GM21786 (cell line): ENCODE results near the gene TDO2.
"Not testable (repeated sequence)": the region's sequence is repeated elsewhere in the genome, so short reads cannot be mapped to it uniquely, and the experiment has no call there.

Experiments
- ATAC-seq: cut with Tn5 transposase; IDR thresholded peaks from one replicate; pipeline ENCODE4 v1.9.1; 2021; ENCODE audit not compliant: unreplicated experiment

Gene TDO2

DNA sequence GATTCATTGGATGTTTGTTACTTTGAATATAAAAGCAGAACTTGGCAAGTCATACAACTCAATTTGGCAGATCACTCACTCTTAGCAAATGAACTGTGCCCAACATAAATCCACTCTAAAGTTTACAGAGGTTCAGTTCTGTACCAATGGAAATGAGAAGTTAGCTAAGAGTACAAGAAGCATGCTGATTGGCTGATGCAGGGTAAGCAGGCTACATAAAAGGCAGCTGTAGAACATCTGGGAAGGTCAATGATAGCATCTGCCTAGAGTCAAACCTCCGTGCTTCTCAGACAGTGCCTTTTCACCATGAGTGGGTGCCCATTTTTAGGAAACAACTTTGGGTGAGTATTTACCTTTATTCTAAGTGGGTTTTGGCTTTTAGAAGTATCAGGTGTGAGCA is at the start of gene TDO2:
Gene TDO2, plus strand, starts transcription at position 244 of the 400 bp plus-strand sequence. Its CDS starts 63 bp downstream, at position 307.
- no peak for ATAC-seq

DNA sequence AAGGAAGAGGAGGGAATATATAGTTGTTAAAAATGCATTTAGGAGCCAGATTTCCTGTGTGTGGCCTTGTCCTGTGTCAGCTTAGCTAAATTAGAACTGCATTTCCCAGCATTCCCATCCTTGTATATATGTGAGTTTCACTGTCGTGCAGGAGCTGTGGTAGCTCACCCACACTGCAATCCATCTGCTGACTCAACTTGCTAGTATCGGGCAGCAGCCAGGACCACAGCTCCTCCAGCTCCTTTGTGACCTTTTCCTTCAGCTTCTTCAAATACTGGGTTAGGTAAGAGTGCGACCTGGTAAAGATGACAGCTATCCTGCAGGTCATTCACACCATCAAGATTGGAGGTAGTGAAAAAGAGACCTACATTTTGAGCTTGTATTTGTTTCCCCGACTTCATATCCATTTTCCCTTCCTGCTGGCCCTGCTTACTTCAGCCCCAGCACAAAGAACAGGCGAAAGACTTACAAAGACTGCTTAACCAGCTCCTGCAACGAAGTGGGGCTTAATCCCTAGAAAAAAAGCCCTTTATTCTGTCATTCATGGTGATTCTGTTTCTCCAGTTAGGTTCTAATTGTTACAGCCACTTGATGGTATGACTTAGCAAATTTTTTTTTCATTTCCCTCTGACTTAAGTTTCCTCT is 48.8 kb upstream of the TDO2 start:
- ATAC-seq: peak; percentile 50

- no peak for ATAC-seq
These were observed 47.6 kb upstream of the TDO2 start for GRCh38 chr4:155855897-155856296.

DNA sequence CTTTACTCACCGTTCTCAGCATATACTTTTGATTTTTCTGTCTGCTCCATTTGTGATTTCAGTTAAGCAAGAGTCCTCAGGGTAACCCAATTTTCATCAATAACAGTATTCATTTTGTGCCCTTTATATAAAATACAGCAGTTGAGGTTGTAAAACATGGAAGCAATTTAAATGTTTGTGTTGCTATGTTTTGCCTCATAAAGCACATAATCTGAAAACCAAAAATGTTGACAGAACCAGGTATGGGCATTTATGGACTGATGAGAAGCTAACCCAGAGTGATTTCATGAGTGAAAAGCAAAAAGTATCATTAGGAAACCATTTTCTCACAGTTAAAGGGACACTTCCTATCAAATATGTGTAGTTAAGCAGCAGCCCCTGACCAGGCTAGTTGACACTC is 37.3 kb upstream of the TDO2 start, which contains the start of gene ASIC5:
Gene ASIC5, minus strand, starts transcription at position 101 of the 400 bp plus-strand sequence. Its CDS starts 51 bp downstream, at position 50.
- ATAC-seq: no peak

DNA sequence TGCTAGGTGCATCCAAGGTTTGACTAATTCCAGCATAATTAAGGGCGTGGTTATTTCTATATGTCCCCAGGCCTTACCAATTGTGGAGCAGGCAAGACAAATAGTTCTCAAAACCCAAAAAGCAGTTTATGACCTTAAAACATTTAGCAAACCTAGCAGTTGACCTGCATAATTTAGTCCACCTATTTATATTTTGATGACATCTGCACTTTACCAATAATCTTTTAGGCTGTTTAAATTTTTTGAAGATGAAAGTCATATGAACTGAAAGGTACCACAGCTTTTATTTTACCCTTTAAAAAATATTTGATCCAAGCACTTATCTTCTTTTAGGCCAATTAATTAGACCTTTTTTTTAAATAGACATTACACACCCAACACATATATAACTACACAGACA is 27.6 kb upstream of the TDO2 start:
- no peak for ATAC-seq

DNA sequence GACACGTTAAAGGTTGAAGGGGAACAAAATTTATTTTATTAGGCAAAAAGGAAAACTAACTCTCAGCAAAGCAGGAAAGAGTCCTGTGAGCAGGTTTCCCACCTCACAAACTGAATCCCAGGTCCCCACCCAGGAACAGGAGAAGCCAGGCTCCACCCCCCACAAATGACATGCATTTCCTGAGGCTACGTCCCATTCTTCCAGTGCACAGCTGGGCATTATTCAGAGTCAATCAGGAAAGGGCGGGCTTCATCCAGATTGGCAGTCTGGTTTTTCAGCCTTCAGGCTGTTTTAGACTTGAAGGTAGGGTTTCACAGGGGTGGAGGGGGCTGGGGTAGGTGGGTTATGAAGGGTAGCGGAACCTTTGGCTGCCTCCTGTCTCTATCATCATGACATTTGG is 25.5 kb upstream of the TDO2 start:
- no peak for ATAC-seq

GRCh38 chr4:155878611-155879010 is 24.9 kb upstream of the TDO2 start:
- peak; percentile 63 for ATAC-seq

DNA sequence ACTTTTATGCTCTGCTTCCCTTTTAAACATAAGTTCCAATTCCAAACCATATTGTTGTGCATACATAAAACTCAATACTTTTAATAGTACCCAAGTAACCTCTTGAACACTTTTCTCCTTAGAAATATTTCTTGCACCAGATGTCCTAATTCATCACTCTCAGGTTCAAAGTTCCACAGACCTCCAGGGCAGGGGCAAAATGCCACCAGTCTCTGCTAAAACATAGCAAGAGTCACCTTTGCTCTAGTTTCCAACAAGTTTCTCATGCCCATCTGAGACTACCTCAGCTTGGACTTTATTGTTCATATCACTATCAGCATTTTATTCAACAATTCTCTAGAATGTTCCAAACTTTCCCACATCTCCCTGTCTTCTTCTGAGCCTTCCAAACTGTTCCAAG is 23.7 kb upstream of the TDO2 start:
- ATAC-seq: no peak

DNA sequence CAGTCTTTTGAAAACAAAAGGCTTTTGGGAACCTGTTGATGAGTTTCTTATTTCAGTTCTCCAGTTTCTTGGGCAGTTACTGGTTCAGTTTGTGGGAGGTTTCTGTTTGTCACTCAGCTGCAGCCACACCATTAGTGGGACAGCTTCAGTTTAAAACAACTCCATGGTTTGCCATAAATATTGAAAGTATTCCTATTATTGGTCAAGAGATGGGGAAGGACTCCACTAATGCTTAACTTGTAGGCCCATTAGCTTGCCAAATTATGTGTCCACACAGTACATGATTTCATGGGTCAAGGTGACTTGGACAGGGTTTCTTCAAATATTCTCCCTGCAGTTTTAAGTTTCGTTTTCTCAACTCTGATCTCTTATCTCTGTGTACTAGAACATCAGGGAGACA is 21.9 kb upstream of the TDO2 start:
- peak; percentile 56 for ATAC-seq

- no peak for ATAC-seq
These were observed 19.6 kb upstream of the TDO2 start for GRCh38 chr4:155883895-155884294.

DNA sequence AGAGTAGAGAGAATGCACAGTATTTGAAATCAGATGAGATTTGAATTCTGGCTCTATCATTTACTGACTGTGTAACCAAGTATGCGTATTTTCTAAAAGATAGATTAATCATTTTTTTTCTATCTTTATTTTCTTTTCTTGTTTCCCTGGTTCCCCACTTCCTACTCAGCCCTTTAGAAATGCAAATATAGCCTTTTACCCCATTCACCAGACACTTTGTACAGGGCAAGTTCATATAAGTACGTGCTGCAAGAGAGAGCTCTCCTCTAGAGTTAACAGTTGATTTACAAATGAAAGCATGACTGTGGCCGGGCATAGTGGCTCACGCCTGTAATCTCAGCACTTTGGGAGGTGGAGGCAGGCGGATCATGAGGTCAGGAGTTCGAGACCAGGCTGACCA is 17.8 kb upstream of the TDO2 start:
- no peak for ATAC-seq

GRCh38 chr4:155887045-155887444 is 16.5 kb upstream of the TDO2 start:
- no peak for ATAC-seq

DNA sequence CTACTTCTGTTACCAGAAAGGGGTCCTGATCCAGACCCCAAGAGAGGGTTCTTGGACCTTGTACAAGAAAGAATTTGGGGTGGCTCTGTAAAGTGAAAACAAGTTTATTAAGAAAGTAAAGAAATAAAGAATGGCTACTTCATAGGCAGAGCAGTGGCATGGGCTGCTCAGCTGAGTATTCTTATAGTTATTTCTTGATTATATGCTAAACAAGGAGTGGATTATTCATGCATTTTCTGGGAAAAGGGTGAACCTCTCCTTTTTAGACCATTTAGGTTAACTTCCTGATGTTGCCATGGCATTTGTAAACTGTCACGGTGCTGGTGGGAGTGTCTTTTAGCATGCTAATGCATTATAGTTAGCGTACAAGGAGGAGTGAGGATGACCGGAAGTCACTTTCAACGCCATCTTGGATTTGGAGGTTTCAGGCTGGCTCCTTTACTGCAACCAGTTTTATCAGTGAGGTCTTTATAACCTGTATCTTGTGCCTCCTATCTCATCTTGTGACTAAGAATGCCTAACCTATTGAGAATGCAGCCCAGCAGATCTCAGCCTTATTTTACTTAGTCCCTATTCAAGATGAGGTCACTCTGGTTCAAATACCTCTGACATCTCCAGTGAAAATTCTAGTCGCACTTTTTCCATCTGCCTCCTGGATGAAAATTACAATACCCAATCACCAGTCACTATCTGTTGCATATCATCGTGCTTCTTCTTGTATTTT is 15.5 kb upstream of the TDO2 start:
- ATAC-seq: no peak

- ATAC-seq: peak; percentile 99
These were observed 14.3 kb upstream of the TDO2 start for GRCh38 chr4:155889031-155889793.

- no peak for ATAC-seq
These were observed 13.6 kb upstream of the TDO2 start for GRCh38 chr4:155889946-155890345.

DNA sequence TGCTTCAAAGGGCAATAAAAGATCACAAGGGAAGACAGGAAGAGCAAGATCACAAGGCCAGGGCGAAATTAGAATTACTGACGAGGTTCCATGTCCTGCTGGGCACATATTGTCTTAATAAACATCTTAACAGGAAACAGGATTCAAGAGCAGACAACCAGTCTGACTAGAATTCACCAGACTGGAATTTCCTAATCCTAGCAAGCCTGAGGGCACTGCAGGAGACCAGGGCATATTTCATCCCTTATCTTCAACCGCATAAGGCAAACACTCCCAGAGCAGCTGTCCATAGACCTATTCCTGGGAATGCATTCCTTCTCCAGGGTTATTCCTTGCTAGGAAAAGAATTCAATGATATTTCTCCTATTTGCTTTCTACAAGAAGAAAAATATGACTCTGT is 12.4 kb upstream of the TDO2 start:
- no peak for ATAC-seq

DNA sequence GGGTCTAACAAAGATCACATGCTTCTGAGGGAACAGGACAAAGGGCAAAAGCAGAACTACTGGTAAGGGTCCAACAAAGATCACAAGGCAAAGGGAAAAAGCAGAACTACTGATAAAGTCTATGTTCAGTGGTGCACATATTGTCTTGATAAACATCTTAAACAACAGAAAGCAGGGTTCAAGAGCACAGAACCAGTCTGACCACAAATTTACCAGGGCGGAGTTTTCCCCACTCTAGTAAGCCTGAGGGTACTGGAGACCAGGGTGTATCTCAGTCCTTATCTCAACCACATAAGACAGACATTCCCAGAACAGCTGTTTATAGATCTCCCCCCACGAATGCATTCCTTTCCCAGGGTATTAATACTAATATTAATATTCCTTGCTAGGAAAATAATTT is 5.1 kb upstream of the TDO2 start:
- ATAC-seq: not testable (repeated sequence)

DNA sequence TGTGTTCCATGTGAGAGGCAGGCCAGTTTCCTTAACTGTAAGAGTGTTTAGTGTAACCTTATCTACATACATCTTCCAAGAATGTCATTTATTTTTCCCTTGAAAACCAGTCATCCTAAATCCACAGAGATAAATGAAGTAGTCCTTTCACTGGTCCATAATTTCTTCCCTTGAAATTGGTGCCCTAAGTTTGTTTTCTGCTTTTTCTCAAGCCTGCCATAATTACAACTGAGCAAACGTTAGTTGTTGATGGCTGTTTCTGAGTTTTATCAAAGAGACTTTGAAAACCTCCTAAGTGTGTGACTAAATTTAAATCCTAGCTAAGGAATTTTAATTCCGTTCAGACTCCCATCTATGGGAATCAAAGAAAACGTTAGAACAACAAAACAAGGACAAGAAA is 3.6 kb upstream of the TDO2 start:
- ATAC-seq: no peak

- no peak for ATAC-seq
These were observed 3.1 kb upstream of the TDO2 start for GRCh38 chr4:155900381-155900780.

DNA sequence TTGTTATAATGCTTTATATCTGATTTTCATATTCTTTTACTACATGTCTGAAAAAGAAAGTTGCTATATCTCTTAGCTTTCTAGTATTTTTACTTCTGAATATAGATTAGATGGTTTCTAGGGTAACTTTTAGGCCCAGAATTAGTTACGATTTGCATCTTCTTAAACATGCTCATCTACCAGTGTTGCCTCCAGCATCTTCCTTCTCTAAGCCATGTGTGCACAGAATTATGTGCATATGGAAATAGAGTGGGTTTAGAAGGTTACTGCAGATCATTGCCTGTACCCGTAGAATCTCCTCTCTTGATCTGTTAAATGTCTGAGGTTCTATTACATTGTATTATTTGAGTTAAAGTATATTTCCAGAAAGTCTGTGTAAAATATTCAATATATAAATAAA is 2.5 kb upstream of the TDO2 start:
- ATAC-seq: no peak

DNA sequence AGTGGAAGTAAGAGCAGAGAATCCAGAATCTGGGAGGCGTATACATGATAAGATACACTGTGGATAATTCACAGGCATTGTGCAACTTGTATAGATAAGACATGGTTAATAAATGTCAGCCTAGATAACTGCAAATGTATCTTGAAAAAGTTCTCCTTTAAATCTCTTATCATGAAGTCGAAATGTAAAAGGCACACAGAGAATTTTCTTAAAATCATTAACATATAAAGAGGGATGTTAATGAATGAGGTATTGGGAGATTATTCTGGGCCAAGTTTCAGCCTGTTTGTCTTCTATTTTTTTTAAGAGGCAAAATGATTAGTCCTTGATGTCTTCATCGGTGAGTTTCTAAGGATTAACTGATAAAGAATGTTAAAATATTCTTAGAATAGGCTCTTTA is 835 bp downstream of the TDO2 start:
- no peak for ATAC-seq
